ENCODE measurements around the gene MATCAP1. TPM values are rescaled to one million over a fixed set of nuclear protein-coding genes. Genes with fewer than 3 reads are reported as not detected.

Gene MATCAP1
- total RNA-seq, 1 experiment from 2014 or later, result 40.8 TPM

DNA sequence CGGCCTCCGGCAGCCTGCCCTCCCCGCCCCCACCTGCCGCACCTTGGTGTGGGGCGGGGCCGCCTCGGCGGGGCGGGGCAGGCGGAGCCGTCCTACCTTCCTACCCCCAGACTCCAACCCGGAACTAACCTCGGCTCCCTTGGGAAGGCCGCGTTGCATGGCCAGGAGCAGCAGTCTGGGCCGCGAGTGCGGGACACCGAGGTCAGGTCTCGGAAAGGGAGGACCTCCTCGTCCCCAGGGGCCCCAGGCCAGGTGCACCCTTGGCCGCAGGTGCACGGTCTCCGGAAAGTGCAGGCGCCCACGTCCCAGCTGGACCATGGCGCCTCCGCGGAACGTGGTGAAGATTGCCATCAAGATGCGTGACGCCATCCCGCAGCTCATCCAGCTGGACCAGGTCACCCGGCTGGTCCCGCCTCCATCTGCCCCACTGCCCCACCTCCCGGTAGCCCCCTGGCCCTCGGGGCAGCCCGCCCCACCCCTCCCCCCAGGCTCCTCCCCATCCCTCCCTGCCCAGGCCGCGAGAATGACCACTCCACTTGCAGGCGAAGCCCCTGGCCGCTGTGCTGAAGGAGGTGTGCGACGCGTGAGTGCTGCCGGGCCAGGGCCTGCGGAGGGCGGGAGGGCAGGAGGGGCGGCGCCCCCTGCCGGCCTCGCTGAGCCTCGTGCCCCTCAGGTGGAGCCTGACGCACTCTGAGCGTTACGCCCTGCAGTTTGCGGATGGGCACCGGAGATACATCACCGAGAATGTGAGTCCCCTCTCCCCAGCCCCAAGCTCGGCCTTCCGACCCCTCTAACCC is 15.4 kb upstream of the MATCAP1 start, which contains the start of gene ELMO3 (continued):
- TF ChIP-seq, protein P1, sequence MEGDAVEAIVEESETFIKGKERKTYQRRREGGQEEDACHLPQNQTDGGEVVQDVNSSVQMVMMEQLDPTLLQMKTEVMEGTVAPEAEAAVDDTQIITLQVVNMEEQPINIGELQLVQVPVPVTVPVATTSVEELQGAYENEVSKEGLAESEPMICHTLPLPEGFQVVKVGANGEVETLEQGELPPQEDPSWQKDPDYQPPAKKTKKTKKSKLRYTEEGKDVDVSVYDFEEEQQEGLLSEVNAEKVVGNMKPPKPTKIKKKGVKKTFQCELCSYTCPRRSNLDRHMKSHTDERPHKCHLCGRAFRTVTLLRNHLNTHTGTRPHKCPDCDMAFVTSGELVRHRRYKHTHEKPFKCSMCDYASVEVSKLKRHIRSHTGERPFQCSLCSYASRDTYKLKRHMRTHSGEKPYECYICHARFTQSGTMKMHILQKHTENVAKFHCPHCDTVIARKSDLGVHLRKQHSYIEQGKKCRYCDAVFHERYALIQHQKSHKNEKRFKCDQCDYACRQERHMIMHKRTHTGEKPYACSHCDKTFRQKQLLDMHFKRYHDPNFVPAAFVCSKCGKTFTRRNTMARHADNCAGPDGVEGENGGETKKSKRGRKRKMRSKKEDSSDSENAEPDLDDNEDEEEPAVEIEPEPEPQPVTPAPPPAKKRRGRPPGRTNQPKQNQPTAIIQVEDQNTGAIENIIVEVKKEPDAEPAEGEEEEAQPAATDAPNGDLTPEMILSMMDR (IDR thresholded peaks at IDR 0.05), result peak; percentile 67
- no peak for TF ChIP-seq ELF4 (CRISPR knock-in tag; IDR thresholded peaks at IDR 0.05; ENCODE audit: low read depth)
- TF ChIP-seq, protein P2, sequence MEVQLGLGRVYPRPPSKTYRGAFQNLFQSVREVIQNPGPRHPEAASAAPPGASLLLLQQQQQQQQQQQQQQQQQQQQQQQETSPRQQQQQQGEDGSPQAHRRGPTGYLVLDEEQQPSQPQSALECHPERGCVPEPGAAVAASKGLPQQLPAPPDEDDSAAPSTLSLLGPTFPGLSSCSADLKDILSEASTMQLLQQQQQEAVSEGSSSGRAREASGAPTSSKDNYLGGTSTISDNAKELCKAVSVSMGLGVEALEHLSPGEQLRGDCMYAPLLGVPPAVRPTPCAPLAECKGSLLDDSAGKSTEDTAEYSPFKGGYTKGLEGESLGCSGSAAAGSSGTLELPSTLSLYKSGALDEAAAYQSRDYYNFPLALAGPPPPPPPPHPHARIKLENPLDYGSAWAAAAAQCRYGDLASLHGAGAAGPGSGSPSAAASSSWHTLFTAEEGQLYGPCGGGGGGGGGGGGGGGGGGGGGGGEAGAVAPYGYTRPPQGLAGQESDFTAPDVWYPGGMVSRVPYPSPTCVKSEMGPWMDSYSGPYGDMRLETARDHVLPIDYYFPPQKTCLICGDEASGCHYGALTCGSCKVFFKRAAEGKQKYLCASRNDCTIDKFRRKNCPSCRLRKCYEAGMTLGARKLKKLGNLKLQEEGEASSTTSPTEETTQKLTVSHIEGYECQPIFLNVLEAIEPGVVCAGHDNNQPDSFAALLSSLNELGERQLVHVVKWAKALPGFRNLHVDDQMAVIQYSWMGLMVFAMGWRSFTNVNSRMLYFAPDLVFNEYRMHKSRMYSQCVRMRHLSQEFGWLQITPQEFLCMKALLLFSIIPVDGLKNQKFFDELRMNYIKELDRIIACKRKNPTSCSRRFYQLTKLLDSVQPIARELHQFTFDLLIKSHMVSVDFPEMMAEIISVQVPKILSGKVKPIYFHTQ (CRISPR knock-in tag; IDR thresholded peaks at IDR 0.05), result no peak
- no peak for TF ChIP-seq MXD4 (CRISPR knock-in tag; IDR thresholded peaks at IDR 0.05; ENCODE audit: borderline replicate concordance)
- TF ChIP-seq ZBTB43 (CRISPR knock-in tag; IDR thresholded peaks at IDR 0.05), result no peak
- TF ChIP-seq, protein P3, sequence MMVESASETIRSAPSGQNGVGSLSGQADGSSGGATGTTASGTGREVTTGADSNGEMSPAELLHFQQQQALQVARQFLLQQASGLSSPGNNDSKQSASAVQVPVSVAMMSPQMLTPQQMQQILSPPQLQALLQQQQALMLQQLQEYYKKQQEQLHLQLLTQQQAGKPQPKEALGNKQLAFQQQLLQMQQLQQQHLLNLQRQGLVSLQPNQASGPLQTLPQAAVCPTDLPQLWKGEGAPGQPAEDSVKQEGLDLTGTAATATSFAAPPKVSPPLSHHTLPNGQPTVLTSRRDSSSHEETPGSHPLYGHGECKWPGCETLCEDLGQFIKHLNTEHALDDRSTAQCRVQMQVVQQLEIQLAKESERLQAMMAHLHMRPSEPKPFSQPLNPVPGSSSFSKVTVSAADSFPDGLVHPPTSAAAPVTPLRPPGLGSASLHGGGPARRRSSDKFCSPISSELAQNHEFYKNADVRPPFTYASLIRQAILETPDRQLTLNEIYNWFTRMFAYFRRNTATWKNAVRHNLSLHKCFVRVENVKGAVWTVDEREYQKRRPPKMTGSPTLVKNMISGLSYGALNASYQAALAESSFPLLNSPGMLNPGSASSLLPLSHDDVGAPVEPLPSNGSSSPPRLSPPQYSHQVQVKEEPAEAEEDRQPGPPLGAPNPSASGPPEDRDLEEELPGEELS (CRISPR knock-in tag; IDR thresholded peaks at IDR 0.05), result peak; percentile 81; the same call in 1 of the 2 replicates
- TF ChIP-seq ZNF425 (CRISPR knock-in tag; conservative IDR thresholded peaks at IDR 0.05), result no peak
- no peak; the same call in 1 of the 2 replicates for TF ChIP-seq PRDM15 (CRISPR knock-in tag; IDR thresholded peaks at IDR 0.05)
- 0 out of 2 replicates have a peak, but pooled peaks have one; percentile 53 for TF ChIP-seq CBFB (CRISPR knock-in tag; IDR thresholded peaks at IDR 0.05; ENCODE audit: low read depth)
- TF ChIP-seq, protein P4, sequence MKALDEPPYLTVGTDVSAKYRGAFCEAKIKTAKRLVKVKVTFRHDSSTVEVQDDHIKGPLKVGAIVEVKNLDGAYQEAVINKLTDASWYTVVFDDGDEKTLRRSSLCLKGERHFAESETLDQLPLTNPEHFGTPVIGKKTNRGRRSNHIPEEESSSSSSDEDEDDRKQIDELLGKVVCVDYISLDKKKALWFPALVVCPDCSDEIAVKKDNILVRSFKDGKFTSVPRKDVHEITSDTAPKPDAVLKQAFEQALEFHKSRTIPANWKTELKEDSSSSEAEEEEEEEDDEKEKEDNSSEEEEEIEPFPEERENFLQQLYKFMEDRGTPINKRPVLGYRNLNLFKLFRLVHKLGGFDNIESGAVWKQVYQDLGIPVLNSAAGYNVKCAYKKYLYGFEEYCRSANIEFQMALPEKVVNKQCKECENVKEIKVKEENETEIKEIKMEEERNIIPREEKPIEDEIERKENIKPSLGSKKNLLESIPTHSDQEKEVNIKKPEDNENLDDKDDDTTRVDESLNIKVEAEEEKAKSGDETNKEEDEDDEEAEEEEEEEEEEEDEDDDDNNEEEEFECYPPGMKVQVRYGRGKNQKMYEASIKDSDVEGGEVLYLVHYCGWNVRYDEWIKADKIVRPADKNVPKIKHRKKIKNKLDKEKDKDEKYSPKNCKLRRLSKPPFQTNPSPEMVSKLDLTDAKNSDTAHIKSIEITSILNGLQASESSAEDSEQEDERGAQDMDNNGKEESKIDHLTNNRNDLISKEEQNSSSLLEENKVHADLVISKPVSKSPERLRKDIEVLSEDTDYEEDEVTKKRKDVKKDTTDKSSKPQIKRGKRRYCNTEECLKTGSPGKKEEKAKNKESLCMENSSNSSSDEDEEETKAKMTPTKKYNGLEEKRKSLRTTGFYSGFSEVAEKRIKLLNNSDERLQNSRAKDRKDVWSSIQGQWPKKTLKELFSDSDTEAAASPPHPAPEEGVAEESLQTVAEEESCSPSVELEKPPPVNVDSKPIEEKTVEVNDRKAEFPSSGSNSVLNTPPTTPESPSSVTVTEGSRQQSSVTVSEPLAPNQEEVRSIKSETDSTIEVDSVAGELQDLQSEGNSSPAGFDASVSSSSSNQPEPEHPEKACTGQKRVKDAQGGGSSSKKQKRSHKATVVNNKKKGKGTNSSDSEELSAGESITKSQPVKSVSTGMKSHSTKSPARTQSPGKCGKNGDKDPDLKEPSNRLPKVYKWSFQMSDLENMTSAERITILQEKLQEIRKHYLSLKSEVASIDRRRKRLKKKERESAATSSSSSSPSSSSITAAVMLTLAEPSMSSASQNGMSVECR (CRISPR knock-in tag; IDR thresholded peaks at IDR 0.05; ENCODE audit: borderline replicate concordance), result peak; percentile 53; the same call in 1 of the 2 replicates
- TF ChIP-seq SP1 (CRISPR knock-in tag; conservative IDR thresholded peaks at IDR 0.05), result peak; percentile 14; the same call in 1 of the 2 replicates
- TF ChIP-seq, protein P5, sequence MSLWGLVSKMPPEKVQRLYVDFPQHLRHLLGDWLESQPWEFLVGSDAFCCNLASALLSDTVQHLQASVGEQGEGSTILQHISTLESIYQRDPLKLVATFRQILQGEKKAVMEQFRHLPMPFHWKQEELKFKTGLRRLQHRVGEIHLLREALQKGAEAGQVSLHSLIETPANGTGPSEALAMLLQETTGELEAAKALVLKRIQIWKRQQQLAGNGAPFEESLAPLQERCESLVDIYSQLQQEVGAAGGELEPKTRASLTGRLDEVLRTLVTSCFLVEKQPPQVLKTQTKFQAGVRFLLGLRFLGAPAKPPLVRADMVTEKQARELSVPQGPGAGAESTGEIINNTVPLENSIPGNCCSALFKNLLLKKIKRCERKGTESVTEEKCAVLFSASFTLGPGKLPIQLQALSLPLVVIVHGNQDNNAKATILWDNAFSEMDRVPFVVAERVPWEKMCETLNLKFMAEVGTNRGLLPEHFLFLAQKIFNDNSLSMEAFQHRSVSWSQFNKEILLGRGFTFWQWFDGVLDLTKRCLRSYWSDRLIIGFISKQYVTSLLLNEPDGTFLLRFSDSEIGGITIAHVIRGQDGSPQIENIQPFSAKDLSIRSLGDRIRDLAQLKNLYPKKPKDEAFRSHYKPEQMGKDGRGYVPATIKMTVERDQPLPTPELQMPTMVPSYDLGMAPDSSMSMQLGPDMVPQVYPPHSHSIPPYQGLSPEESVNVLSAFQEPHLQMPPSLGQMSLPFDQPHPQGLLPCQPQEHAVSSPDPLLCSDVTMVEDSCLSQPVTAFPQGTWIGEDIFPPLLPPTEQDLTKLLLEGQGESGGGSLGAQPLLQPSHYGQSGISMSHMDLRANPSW (CRISPR knock-in tag; conservative IDR thresholded peaks at IDR 0.05; ENCODE audit: low read depth), result no peak
- no peak for TF ChIP-seq ZNF263 (CRISPR knock-in tag; IDR thresholded peaks at IDR 0.05; ENCODE audit: low read depth)
- no peak for TF ChIP-seq NFYB (CRISPR knock-in tag; conservative IDR thresholded peaks at IDR 0.05; ENCODE audit: low read depth)

Measured in WTC11 (cell line).